Right lobe of liver (tissue), 4 donors: Measurements from ENCODE around the gene TSPAN32.

Source experiments
- CTCF ChIP-seq, 4 donors: fragments of 200-600 bp in 3 of 4; fragments of 450-650 bp in 1 of 4; IDR thresholded peaks; one replicate each; pipeline versions ENCODE4 v1.5.1 to v1.8.0; 2016 to 2022; ENCODE audit warnings: antibody characterized with exemption in 4 of 4, mild to moderate bottlenecking in 2 of 4
- POLR2A ChIP-seq: fragments of 450-650 bp; IDR thresholded peaks from one replicate; pipeline ENCODE4 v1.6.1; 2017; ENCODE audit warnings: antibody characterized with exemption, mild to moderate bottlenecking
- donor health status: DM: no; HTN: no; CAD: no.
- donor health status: DM: no; HTN: no; CAD: no.
- donor health status: DM: no; HTN: yes; CAD: no.

- no peak for TF ChIP-seq CTCF (IDR thresholded peaks at IDR 0.05)
- no peak for TF ChIP-seq POLR2A
Observed at GRCh38 chr11:2264366-2265053, 37.3 kb upstream of the TSPAN32 start.
